ENCODE results near the gene TOLLIP.

- TF ChIP-seq POLR2A (conservative IDR thresholded peaks at IDR 0.05) = no peak
- TF ChIP-seq ZNF224 (CRISPR knock-in tag; IDR thresholded peaks at IDR 0.05) = no peak
These were observed 5.5 kb downstream of the TOLLIP start for GRCh38 chr11:1303973-1304372.

All from K562 (cell line).